ENCODE data around the gene PIP5K1B. TPM values are rescaled to one million over a fixed set of nuclear protein-coding genes. Genes with fewer than 3 reads are reported as not detected.

Gene PIP5K1B
- total RNA-seq, 4 donors from 2014 or later, result 1.2 to 2.6 (median 2.0) TPM

DNA sequence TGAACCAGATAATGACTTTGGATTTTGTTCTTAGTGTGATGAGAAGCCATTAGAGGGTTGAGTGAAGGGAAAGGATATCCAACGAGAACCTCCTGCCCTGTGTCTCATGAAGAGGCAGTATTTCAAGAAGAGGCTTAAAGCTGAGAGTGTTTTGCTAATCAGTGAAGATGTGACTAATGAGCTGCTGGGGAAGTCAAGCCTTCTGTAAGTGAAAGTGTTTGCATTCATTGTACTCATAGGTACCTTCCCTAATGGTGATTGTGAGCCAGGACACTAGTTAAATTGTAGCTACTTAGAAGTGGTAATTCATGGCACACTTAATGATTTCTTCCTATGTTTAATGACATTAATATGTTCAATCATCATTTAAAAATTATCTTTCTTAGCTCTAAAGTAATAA lies 23.7 kb downstream of the PIP5K1B start:
- Histone ChIP-seq H3K4me1 (no peaks in the 10 kb centered on the region), H3K36me3 (no peaks in the 10 kb centered on the region), H3K4me3 (no peak overlapping the region), H3K27ac (no peak overlapping the region), H3K9me3 (no peaks in the 10 kb centered on the region), H3K27me3 (no peaks in the 10 kb centered on the region)
- DNase-seq (no peak), ATAC-seq (no peak)
- in situ Hi-C loops (cut with MboI; ENCODE audit: low sequenced_read_pairs in 4 of 4), result loop anchor here in 1 of 4 donors (25.0 kb wide), 1 partner anchor 109 kb away; no protein-coding TSS in a partner anchor
- intact Hi-C loops (cut with DNase I; ENCODE audit: low total_unique reads), result no loop called here
- no peak for TF ChIP-seq CTCF (IDR thresholded peaks at IDR 0.05 in 4 of 5, conservative IDR thresholded peaks at IDR 0.05 in 1 of 5)
- TF ChIP-seq POLR2A (IDR thresholded peaks at IDR 0.05), result no peak

DNA sequence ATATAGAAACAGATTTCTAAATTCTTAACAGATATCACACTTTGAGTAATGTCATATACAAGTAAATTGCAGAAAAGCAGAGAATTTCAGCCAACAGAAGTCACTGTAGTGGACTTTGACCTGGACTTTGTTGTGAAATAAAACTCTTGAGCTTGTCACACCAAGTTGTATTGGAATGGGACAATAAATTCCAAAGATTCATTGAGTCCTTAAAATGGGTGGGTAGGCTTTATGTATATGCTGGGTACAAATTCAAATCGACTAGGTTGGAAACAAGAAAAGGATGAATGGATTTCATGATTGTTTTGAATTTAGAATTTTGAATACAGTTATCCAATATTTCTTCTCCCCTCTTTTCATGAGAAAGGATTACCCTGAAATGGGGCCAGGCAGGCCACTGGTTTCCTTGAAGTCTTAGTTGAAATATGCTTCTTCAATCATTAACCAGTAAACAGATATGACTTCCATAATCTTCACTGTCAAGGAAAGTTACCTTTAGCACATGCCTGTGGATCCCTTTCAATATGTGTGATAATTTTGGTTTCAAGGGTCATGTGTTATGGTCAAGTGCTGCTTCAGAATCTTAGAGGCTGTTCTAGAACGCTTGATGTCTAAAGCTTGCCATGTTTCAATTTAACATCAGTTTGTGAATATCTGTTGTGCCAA lies 25.7 kb downstream of the PIP5K1B start:
- Histone ChIP-seq H3K9me3 (no peaks in the 10 kb centered on the region), H3K27me3 (no peaks in the 10 kb centered on the region), H3K4me1 (no peaks in the 10 kb centered on the region), H3K36me3 (no peaks in the 10 kb centered on the region), H3K4me3 (no peak overlapping the region), H3K27ac (no peak overlapping the region)
- TF ChIP-seq CTCF (IDR thresholded peaks at IDR 0.05 in 4 of 5, conservative IDR thresholded peaks at IDR 0.05 in 1 of 5), result no peak
- TF ChIP-seq POLR2A (IDR thresholded peaks at IDR 0.05), result no peak
- intact Hi-C loops (cut with DNase I; ENCODE audit: low total_unique reads), result no loop called here
- ATAC-seq (no peak), DNase-seq (no peak)
- in situ Hi-C loops (cut with MboI; ENCODE audit: low sequenced_read_pairs in 4 of 4), result loop anchor here in 1 of 4 donors (25.0 kb wide), 1 partner anchor 107 kb away; no protein-coding TSS in a partner anchor

- in situ Hi-C loops (cut with MboI; ENCODE audit: low sequenced_read_pairs in 4 of 4) (loop anchor here in 1 of 4 donors (25.0 kb wide), 1 partner anchor 105 kb away; no protein-coding TSS in a partner anchor), intact Hi-C loops (cut with DNase I; ENCODE audit: low total_unique reads) (no loop called here)
- no peak for ATAC-seq
- Histone ChIP-seq H3K4me1 (no peaks in the 10 kb centered on the region), H3K27me3 (no peaks in the 10 kb centered on the region), H3K9me3 (no peaks in the 10 kb centered on the region), H3K27ac (no peak overlapping the region), H3K4me3 (no peak overlapping the region), H3K36me3 (no peaks in the 10 kb centered on the region)
- TF ChIP-seq POLR2A (IDR thresholded peaks at IDR 0.05), result no peak
- TF ChIP-seq CTCF (IDR thresholded peaks at IDR 0.05 in 4 of 5, conservative IDR thresholded peaks at IDR 0.05 in 1 of 5), result no peak
- DNase-seq, result no peak
Observed at GRCh38 chr9:68731857-68732256, 26.8 kb downstream of the PIP5K1B start.

DNA sequence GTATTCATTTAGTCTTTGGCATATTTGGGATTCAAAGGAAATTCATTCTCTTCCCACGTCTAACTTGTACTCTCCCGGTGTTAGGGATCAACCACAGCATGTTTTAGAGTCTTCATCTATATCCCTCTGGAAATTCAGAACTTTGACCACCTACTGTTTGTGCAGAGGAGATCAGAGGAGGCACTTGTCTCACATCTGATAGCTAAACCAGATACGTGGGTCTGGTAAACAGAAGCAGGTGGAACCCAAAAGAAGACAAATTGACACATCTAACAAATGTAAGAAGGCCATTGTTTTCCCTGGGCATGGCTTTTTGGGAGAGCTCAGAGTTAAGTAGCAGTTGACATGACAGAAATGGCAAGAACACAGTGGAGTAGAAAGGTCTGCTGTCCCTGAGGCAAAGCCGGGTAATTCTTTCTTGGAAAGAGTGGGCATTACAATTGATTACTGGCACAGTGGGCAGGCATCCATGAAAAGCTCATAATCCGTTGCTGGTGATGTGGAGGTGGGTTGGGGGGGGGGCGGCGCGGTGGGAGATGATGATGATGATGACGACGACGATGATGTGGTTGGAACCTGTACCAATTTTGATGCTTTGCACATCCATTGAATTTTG lies 27.5 kb downstream of the PIP5K1B start:
- ATAC-seq, result no peak
- TF ChIP-seq CTCF (IDR thresholded peaks at IDR 0.05 in 4 of 5, conservative IDR thresholded peaks at IDR 0.05 in 1 of 5) (no peak), POLR2A (IDR thresholded peaks at IDR 0.05) (no peak)
- Histone ChIP-seq H3K27ac (no peak overlapping the region), H3K9me3 (no peaks in the 10 kb centered on the region), H3K27me3 (no peaks in the 10 kb centered on the region), H3K4me1 (no peaks in the 10 kb centered on the region), H3K36me3 (no peaks in the 10 kb centered on the region), H3K4me3 (no peak overlapping the region)
- intact Hi-C loops (cut with DNase I; ENCODE audit: low total_unique reads), result no loop called here
- in situ Hi-C loops (cut with MboI; ENCODE audit: low sequenced_read_pairs in 4 of 4), result loop anchor here in 1 of 4 donors (25.0 kb wide), 1 partner anchor 105 kb away; no protein-coding TSS in a partner anchor
- no peak for DNase-seq
